Skeletal muscle cell (primary cell): ENCODE results near the gene HSPB7.
"Not testable (repeated sequence)": the region's sequence is repeated elsewhere in the genome, so short reads cannot be mapped to it uniquely, and the experiment has no call there.

Experiments
- DNase-seq: peaks from one replicate; pipeline ENCODE4 v3.0.0-alpha.2; 2010; ENCODE audit warnings: low read depth
- H3K4me3 ChIP-seq: 2 replicates; pipeline ENCODE4 v1.5.1; 2011; ENCODE audit warnings: low read depth, mild to moderate bottlenecking, control low read depth, low read length, moderate library complexity

HSPB7 gene

GRCh38 chr1:16011936-16012589 is 5.8 kb downstream of the HSPB7 start:
- no peak for DNase-seq
- H3K4me3 ChIP-seq: no peak overlapping the region

GRCh38 chr1:16010837-16011236 is 7.0 kb downstream of the HSPB7 start:
- no peak overlapping the region for H3K4me3 ChIP-seq
- no peak for DNase-seq

GRCh38 chr1:16009678-16010077 is 8.2 kb downstream of the HSPB7 start:
- no peak overlapping the region for H3K4me3 ChIP-seq
- DNase-seq: no peak

DNA sequence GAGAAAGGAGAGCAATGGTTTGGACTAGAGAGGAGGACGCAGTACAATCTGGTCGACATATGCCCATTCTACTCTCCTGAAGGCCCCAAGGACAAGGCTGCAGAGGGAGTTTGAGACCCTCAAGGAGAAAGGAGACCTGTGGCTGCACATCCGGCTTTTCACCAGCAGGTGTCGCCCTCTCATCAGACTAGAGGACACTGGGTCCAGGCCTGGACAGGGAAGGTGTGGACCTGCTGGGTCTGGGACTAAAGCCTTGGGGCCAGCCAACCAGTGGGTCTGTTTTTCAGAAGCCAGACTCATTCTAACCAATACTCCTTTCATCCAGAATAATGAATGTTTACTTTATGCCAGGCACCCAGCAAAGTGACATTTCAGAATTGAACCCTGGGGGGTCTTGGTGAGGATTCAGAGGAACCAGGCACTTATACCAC is 8.8 kb downstream of the HSPB7 start:
- H3K4me3 ChIP-seq: no peak overlapping the region
- no peak for DNase-seq

DNA sequence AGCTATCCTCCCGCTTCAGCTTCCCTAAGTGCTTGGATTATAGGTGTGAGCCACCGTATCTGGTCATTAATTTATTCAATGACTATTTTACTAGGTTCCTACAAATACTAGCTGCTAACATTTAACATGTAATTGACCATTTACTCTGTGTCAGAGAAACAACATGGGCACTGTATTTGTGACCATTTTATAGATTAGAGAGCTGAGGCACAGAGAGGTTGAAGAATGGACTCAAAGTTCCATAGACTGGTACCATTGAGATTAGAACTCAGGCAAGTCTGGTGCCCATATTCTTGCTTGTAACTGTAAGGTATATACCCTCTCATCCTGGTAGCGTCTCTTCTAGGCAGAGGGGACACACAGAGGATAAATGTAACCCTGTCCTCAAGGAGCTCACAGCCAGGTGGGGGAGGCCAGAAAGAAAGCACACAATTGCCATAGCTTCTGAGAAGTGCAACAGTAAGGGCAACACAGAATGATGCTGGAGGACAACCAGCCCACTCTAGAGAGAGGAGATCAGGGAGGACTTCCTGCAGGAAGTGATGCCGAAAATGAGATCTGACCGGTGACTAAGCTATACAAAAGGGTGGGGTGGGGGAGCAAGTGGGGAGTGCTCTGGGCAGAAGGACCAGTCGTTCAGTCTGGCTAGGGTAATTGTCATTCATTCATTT is 10.0 kb downstream of the HSPB7 start:
- no peak for DNase-seq
- H3K4me3 ChIP-seq: no peak overlapping the region

DNA sequence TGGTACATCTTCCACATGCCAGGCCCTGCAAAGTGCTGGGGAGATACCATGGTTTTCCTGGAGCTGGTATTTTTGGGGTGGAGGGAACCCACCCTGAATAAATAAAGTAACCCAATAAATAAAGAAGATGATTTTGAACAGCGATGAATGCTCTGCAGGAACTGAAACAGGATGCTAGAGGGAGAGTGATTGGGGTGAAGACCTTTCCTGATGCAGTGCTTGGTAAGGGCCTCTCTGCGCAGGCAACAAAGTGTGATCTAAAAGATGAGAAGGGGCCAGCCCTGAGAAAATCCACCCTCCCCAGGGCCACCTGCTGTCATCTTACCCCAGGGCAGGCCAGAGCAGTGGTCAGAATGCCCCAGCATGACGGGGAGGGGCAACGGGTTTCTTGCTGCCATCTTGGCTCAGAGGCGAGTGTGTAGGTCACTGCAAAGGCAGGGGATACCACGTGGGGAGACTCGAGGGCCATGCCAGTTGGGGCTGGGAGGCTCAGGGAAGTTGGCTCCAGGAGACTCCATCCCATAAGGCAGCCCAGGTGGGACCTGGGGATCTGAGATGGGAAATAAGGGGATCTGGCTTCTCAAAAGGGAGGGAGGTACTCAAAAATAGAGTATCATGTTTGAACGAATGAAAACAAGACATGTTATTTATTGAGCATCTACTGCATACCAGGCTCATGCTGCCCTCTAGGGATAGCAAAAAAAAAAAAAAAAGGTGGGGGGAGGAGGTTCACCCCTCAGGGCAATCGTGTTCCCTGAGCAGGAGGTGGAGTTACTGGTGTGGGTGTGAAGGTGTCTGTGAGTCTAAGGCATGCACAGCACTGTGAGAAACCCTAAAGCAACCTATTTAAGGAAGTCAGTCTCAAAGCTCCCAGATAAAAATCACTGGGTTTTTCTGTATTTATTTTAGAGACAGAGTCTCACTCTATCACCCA is 11.0 kb downstream of the HSPB7 start:
- H3K4me3 ChIP-seq: no peak overlapping the region
- no peak for DNase-seq

DNA sequence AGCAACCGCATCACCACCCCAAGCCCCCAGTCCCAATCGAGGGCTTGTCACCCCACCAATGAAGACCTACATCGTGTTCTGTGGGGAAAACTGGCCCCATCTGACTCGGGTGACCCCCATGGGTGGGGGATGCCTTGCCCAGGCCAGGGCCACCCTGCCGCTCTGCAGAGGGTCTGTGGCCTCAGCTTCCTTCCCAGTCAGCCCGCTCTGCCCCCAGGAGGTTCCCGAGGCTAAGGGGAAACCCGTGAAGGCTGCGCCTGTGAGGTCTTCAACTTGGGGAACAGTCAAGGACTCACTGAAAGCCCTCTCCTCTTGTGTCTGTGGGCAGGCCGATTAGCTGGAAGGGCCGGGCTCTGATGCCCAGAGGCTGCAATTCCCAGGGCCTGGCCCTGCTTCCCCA is 11.8 kb downstream of the HSPB7 start:
- H3K4me3 ChIP-seq: no peak overlapping the region
- no peak for DNase-seq

DNA sequence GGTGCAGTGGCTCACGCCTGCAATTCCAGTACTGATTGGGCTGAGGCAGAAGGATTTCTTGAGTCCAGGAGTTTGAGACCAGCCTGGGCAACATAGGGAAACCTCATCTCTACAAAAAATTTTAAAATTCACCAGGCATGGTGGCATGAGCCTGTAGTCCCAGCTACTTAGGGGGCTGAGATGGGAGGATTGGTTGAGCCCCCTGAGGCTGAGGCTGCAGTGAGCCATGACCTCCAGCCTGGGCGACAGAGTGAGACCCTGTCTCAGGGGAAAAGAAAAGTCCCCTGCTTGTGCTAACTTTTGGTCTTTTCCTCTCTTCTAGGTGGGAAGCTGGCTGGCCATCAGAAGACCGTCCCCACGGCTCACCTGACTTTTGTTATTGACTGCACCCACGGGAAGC is 12.2 kb downstream of the HSPB7 start:
- DNase-seq: no peak
- no peak overlapping the region for H3K4me3 ChIP-seq

GRCh38 chr1:16001274-16001673 is 16.6 kb downstream of the HSPB7 start:
- not testable (repeated sequence) for DNase-seq, H3K4me3 ChIP-seq

DNA sequence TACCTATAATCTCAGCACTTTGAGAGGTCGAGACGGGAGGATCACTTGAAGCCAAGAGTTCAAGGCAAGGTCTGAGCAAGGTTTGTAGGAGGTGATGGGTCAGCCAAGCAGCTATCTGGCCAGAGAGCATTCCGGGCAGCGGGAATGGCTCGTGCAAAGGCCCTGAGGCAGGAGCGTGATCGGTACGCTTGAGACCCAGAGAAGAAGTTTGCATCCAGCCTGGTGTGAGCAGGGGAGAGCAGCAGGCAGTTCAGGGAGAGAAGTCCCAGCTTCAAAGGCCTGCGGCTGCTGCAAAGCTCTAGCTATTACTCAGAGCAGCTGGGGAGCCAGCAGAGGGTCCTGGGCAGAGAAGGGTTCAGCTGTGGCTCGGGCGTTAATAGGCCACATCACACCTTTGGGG is 18.9 kb downstream of the HSPB7 start:
- H3K4me3 ChIP-seq: no peak overlapping the region
- DNase-seq: no peak

DNA sequence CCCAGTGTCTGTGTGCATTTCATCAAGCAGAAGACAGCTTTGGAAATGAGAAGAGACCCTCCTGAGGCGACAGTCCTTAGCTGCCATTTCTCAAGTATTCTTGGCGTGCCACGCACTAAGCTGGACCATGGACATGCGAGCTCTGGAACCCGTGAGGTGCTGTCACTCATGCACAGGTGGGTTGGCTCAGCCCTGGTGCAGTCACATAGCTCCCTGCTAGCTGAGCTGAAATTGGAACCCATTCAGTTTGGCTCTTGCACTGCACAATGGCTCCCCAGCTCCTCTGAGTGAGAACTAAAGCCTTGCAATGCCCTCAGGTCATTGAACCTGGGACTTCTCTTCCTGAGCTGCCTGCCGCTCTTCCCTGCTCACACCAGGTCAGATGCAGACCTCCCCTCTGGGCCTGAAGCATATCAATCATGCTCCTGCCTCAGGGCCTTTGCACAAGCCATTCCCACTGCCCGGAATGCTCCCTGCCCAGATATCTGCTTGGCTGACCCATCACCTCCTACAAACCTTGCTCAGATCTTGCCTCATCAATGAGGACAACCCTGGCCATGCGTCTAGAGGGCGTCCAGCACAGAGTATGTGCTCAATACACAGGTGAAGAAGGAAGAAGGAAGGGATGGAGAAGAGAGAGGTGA is 20.1 kb downstream of the HSPB7 start:
- no peak for DNase-seq
- H3K4me3 ChIP-seq: no peak overlapping the region

- DNase-seq: no peak
- H3K4me3 ChIP-seq: no peak overlapping the region
These were observed 20.7 kb downstream of the HSPB7 start for GRCh38 chr1:15997076-15997585.

GRCh38 chr1:15994590-15995351 is 23.1 kb downstream of the HSPB7 start:
- H3K4me3 ChIP-seq: no peak overlapping the region
- DNase-seq: no peak

DNA sequence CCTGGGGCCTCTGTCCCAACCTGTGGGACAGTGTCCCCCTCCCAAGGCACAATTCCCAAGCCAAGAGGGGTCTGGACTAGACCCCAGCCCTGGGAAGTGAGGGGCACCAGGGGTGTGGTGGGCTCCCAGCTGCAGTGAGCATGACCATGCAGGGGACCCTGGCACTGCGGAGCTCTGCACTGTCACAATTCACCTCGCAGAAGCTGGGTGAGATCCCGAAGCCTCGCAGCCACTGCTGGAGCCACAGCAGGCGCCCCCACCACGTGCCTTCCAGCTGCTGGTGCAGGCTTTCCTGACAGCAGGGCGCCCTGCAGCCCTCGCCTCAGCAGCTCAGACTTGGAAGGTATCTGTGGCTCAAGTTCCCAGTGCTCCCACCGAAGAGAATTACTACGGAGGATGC is 23.8 kb downstream of the HSPB7 start:
- H3K4me3 ChIP-seq: no peak overlapping the region
- DNase-seq: no peak

DNA sequence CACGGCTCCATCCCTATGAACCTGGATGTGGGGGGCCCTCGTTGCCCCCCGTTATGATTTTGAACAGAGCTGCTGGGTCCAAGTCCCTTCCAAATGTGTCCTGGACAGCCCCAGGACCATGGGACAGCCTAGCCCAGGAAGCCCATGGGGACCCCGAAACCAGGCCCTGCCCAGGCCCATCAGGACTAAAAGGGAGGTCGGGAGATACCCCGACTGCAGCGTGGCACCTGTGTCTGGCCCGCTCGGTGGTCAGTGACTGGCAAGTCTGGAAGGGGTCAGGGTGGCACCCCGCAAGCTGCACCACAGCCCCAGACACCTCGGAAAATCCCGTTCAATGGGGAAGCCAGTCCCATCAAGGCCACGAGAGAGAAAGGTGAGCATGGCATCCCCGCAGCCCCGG is 24.2 kb downstream of the HSPB7 start:
- no peak for DNase-seq
- H3K4me3 ChIP-seq: no peak overlapping the region

GRCh38 chr1:15992582-15993500 is 25.0 kb downstream of the HSPB7 start:
- H3K4me3 ChIP-seq: no peak overlapping the region
- no peak for DNase-seq

DNA sequence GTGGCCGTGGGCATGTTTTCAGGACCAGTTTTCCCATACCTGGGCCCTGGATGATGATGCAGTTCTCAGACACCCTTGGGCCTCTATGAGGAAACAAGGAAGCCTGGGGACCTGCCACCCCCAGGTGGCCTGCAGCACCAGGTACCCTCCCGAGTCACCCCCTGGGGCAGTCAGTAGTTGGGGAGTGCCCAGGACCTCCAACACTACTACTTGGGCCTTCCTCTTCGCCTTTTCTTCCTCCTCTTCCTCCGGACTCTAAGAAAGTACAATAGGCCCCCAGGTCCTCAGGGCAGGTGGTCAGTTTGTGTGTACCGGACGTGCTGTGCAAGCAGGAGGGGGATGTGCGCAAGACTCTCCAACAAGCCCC is 25.7 kb downstream of the HSPB7 start:
- DNase-seq: no peak
- H3K4me3 ChIP-seq: no peak overlapping the region
